ENCODE measurements around the gene C1orf56.

The C1orf56 gene

GRCh38 chr1:151024540-151025146 lies 22.9 kb upstream of the C1orf56 start:
- DNase-seq (ENCODE audit: low read depth), result peak; percentile 72

- no peak for DNase-seq (ENCODE audit: low read depth)
These were observed 21.1 kb upstream of the C1orf56 start for GRCh38 chr1:151026460-151026859.

GRCh38 chr1:151032164-151032563 lies 15.4 kb upstream of the C1orf56 start:
- no peak for DNase-seq (ENCODE audit: low read depth)

- DNase-seq (ENCODE audit: low read depth), result no peak
These were observed 12.4 kb upstream of the C1orf56 start for GRCh38 chr1:151035167-151035566.

- no peak for DNase-seq (ENCODE audit: low read depth)
These were observed 11.2 kb upstream of the C1orf56 start, which contains the start of gene BNIPL for GRCh38 chr1:151036356-151036755. Gene BNIPL (plus strand): TSS chr1:151036586. CDS start chr1:151036726, 140 bp downstream.

- DNase-seq (ENCODE audit: low read depth), result no peak
These were observed 10.5 kb upstream of the C1orf56 start for GRCh38 chr1:151037032-151037431.

GRCh38 chr1:151039521-151039920 lies 8.0 kb upstream of the C1orf56 start:
- DNase-seq (ENCODE audit: low read depth), result no peak

- no peak for DNase-seq (ENCODE audit: low read depth)
These were observed 4.4 kb upstream of the C1orf56 start for GRCh38 chr1:151043163-151043562.

- DNase-seq (ENCODE audit: low read depth), result peak; percentile 33
These were observed 534 bp downstream of the C1orf56 start for GRCh38 chr1:151047925-151048644.

- DNase-seq (ENCODE audit: low read depth), result no peak
These were observed 1.1 kb downstream of the C1orf56 start for GRCh38 chr1:151048645-151049032.

- no peak for DNase-seq (ENCODE audit: low read depth)
These were observed 1.9 kb downstream of the C1orf56 start for GRCh38 chr1:151049458-151049857.

GRCh38 chr1:151050051-151050688 lies 2.6 kb downstream of the C1orf56 start:
- DNase-seq (ENCODE audit: low read depth), result no peak

- DNase-seq (ENCODE audit: low read depth), result no peak
These were observed 3.9 kb downstream of the C1orf56 start for GRCh38 chr1:151051356-151052009.

GRCh38 chr1:151054971-151055547 lies 7.5 kb downstream of the C1orf56 start:
- no peak for DNase-seq (ENCODE audit: low read depth)

- no peak for DNase-seq (ENCODE audit: low read depth)
These were observed 8.0 kb downstream of the C1orf56 start for GRCh38 chr1:151055581-151055980.

- DNase-seq (ENCODE audit: low read depth), result no peak
These were observed 8.6 kb downstream of the C1orf56 start for GRCh38 chr1:151056149-151056548.

GRCh38 chr1:151058692-151059091 lies 11.1 kb downstream of the C1orf56 start:
- DNase-seq (ENCODE audit: low read depth), result no peak

- DNase-seq (ENCODE audit: low read depth), result peak; percentile 76
These were observed 11.8 kb downstream of the C1orf56 start, which contains the start of gene CDC42SE1 for GRCh38 chr1:151059109-151060006. Gene CDC42SE1 (minus strand): TSS chr1:151059622. CDS start chr1:151055730, 3,892 bp downstream.

GRCh38 chr1:151060007-151060656 lies 12.6 kb downstream of the C1orf56 start, which contains the start of gene MLLT11:
Gene MLLT11 (plus strand): TSS chr1:151060397. CDS start chr1:151067225, 6,828 bp downstream.
- DNase-seq (ENCODE audit: low read depth), result no peak

- DNase-seq (ENCODE audit: low read depth), result no peak
These were observed 13.3 kb downstream of the C1orf56 start for GRCh38 chr1:151060657-151061421.

Data from activated T-helper 1 cell treated with Interleukin-2 at 50 U/mL for 16 hours (primary cell).